ENCODE data around the gene SPATA13. TPM values are rescaled to one million over a fixed set of nuclear protein-coding genes. Genes with fewer than 3 reads are reported as not detected.

Gene SPATA13
- total and polyA plus RNA-seq, 2 donors from 2014 or later: 12.3 to 69.2 TPM

DNA sequence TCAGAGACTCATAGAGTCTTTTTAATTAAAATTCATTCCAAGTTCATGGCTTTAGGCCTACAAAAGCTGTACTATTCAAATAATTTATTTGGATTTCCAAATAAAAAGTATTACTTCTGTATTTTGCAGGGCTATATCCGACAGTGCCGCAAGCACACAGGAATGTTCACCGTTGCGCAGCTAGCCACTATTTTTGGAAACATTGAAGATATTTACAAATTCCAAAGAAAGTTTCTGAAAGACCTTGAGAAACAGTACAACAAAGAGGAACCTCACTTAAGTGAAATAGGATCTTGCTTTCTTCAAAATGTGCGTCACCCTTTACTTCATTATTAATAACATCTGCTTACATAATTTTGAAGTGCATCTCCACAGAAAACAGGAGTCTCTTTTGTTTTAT is 128.3 kb downstream of the SPATA13 start:
- intact Hi-C loops (cut with DNase I): no loop called here
- H3K9me3 ChIP-seq (ENCODE audit: control insufficient read depth in 2 of 3, insufficient read depth in 1 of 3, low read length in 3 of 3): no peaks in the 10 kb centered on the region
- FAIRE-seq (no peak), DNase-seq (no peak)
- no peaks in the 10 kb centered on the region for H3K4me1 ChIP-seq (ENCODE audit: control insufficient read depth in 2 of 3, insufficient read depth in 2 of 3, low read depth in 1 of 3, low read length in 3 of 3)
- H3K9ac ChIP-seq (ENCODE audit: low read length in 3 of 3): no peak overlapping the region
- H3K27me3 ChIP-seq (ENCODE audit: control insufficient read depth, insufficient read depth, low read length): no peaks in the 10 kb centered on the region
- H3K27ac ChIP-seq (ENCODE audit: low read depth in 2 of 2, low read length in 2 of 2): no peak overlapping the region
- H3K36me3 ChIP-seq (ENCODE audit: control insufficient read depth in 2 of 3, insufficient read depth in 3 of 3, low read length in 3 of 3): peaks cover 2 to 63% (median 47%) of the 10 kb centered on the region in 3 donors
- H3K4me3 ChIP-seq (ENCODE audit: low read length in 3 of 3): no peak overlapping the region
- TF ChIP-seq CTCF (IDR thresholded peaks at IDR 0.05; ENCODE audit: borderline replicate concordance, extremely low read depth, insufficient read depth): no peak

GRCh38 chr13:24290280-24290932 is 129.9 kb downstream of the SPATA13 start:
- Histone ChIP-seq H3K27me3 (ENCODE audit: control insufficient read depth, insufficient read depth, low read length) (no peaks in the 10 kb centered on the region), H3K4me3 (ENCODE audit: low read length in 3 of 3) (no peak overlapping the region), H3K4me1 (ENCODE audit: control insufficient read depth in 2 of 3, insufficient read depth in 2 of 3, low read depth in 1 of 3, low read length in 3 of 3) (no peaks in the 10 kb centered on the region), H3K27ac (ENCODE audit: low read depth in 2 of 2, low read length in 2 of 2) (no peak overlapping the region), H3K9me3 (ENCODE audit: control insufficient read depth in 2 of 3, insufficient read depth in 1 of 3, low read length in 3 of 3) (no peaks in the 10 kb centered on the region), H3K36me3 (ENCODE audit: control insufficient read depth in 2 of 3, insufficient read depth in 3 of 3, low read length in 3 of 3) (peaks cover 2 to 72% (median 52%) of the 10 kb centered on the region in 3 donors), H3K9ac (ENCODE audit: low read length in 3 of 3) (no peak overlapping the region)
- intact Hi-C loops (cut with DNase I): no loop called here
- no peak for FAIRE-seq
- no peak for TF ChIP-seq CTCF (IDR thresholded peaks at IDR 0.05; ENCODE audit: borderline replicate concordance, extremely low read depth, insufficient read depth)
- no peak for DNase-seq

- intact Hi-C loops (cut with DNase I): no loop called here
- Histone ChIP-seq H3K27ac (ENCODE audit: low read depth in 2 of 2, low read length in 2 of 2) (no peak overlapping the region), H3K9me3 (ENCODE audit: control insufficient read depth in 2 of 3, insufficient read depth in 1 of 3, low read length in 3 of 3) (no peaks in the 10 kb centered on the region), H3K4me3 (ENCODE audit: low read length in 3 of 3) (no peak overlapping the region), H3K27me3 (ENCODE audit: control insufficient read depth, insufficient read depth, low read length) (no peaks in the 10 kb centered on the region), H3K4me1 (ENCODE audit: control insufficient read depth in 2 of 3, insufficient read depth in 2 of 3, low read depth in 1 of 3, low read length in 3 of 3) (no peaks in the 10 kb centered on the region), H3K9ac (ENCODE audit: low read length in 3 of 3) (no peak overlapping the region), H3K36me3 (ENCODE audit: control insufficient read depth in 2 of 3, insufficient read depth in 3 of 3, low read length in 3 of 3) (peaks cover 4 to 70% (median 49%) of the 10 kb centered on the region in 3 donors)
- FAIRE-seq: no peak
- no peak for TF ChIP-seq CTCF (IDR thresholded peaks at IDR 0.05; ENCODE audit: borderline replicate concordance, extremely low read depth, insufficient read depth)
- DNase-seq: no peak
Measured at GRCh38 chr13:24292481-24292880, 132.0 kb downstream of the SPATA13 start.

DNA sequence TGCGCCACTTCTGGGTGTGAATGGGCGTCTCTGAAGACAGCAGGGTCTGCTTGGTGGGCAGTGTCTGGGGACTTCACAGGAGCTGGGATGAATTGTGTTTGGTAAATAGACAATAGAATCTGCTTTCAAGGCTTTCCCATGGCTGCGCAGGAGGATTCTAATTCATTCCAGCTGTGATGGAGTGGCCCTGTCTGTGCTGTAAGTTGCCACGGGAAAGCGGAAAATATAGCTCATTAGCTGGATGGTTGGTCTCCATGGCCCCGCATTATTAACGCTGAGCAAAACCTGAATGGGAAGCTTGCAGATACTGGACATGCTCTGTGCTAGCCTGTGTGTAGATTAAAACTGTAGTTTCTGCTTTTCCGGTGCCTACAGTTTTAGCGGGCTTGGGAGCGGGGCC is 133.2 kb downstream of the SPATA13 start:
- intact Hi-C loops (cut with DNase I): no loop called here
- Histone ChIP-seq H3K27ac (ENCODE audit: low read depth in 2 of 2, low read length in 2 of 2) (no peak overlapping the region), H3K36me3 (ENCODE audit: control insufficient read depth in 2 of 3, insufficient read depth in 3 of 3, low read length in 3 of 3) (peaks cover 6 to 69% (median 60%) of the 10 kb centered on the region in 3 donors), H3K9ac (ENCODE audit: low read length in 3 of 3) (no peak overlapping the region), H3K9me3 (ENCODE audit: control insufficient read depth in 2 of 3, insufficient read depth in 1 of 3, low read length in 3 of 3) (no peaks in the 10 kb centered on the region), H3K27me3 (ENCODE audit: control insufficient read depth, insufficient read depth, low read length) (no peaks in the 10 kb centered on the region), H3K4me1 (ENCODE audit: control insufficient read depth in 2 of 3, insufficient read depth in 2 of 3, low read depth in 1 of 3, low read length in 3 of 3) (no peaks in the 10 kb centered on the region), H3K4me3 (ENCODE audit: low read length in 3 of 3) (no peak overlapping the region)
- FAIRE-seq: no peak
- DNase-seq: no peak
- TF ChIP-seq CTCF (IDR thresholded peaks at IDR 0.05; ENCODE audit: borderline replicate concordance, extremely low read depth, insufficient read depth): no peak

Data from kidney (tissue), 14 donors.